ENCODE results near the gene RERE. TPM values are rescaled to one million over a fixed set of nuclear protein-coding genes. Genes with fewer than 3 reads are reported as not detected.

RERE gene
- total RNA-seq, 2 experiments from 2014 or later, result 45.8 to 57.1 TPM

DNA sequence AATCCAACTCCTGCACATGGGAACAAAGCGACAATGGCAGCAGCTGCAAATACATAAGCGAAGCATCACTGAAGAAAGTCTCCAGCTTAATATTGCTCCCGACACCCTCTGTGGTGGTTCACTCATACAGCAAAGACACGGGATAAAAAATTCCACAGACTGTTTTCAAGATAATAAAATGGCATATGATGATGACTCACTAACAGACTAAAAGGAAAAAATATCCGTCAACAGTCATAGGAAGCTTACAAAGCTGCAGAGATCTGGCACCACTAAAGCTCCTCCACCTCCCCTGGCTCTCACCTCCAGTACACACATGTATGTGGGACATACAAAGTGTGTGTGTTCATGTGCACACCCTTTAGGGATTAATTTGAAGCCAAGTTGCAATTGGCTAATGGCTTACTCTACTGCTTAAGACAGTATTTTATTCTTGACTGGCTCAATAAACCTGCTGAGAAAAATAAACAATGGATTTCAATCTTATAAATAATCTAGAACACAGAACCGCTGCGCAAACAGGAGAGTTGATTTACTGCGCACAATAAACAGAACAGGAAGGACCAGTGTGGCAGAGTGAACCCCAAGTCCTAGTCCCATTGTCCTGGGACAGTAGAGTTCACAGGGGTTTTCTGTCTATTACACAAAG is 405.1 kb downstream of the RERE start:
- Mint-ChIP-seq H3K9me3 (no peaks in the 10 kb centered on the region), H3K4me1 (ENCODE audit: low read depth) (peaks cover 53% of the 10 kb centered on the region), H3K27me3 (no peaks in the 10 kb centered on the region), H3K4me3 (no peak overlapping the region), H3K36me3 (ENCODE audit: low read depth) (peaks cover 36% of the 10 kb centered on the region), H3K27ac (no peak overlapping the region)
- DNase-seq, result no peak
- ChIA-PET CTCF (interaction anchor here (0.9 to 1.0 kb wide), 2 partner anchors 12 to 150 kb away, joined by 3 read pairs; no protein-coding TSS in a partner anchor), POLR2A (interaction anchor here (1.7 kb wide), 1 partner anchor 9 kb away, joined by 3 read pairs; no protein-coding TSS in a partner anchor)
- TF ChIP-seq, protein P1, sequence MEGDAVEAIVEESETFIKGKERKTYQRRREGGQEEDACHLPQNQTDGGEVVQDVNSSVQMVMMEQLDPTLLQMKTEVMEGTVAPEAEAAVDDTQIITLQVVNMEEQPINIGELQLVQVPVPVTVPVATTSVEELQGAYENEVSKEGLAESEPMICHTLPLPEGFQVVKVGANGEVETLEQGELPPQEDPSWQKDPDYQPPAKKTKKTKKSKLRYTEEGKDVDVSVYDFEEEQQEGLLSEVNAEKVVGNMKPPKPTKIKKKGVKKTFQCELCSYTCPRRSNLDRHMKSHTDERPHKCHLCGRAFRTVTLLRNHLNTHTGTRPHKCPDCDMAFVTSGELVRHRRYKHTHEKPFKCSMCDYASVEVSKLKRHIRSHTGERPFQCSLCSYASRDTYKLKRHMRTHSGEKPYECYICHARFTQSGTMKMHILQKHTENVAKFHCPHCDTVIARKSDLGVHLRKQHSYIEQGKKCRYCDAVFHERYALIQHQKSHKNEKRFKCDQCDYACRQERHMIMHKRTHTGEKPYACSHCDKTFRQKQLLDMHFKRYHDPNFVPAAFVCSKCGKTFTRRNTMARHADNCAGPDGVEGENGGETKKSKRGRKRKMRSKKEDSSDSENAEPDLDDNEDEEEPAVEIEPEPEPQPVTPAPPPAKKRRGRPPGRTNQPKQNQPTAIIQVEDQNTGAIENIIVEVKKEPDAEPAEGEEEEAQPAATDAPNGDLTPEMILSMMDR (IDR thresholded peaks at IDR 0.05), result no peak
- intact Hi-C loops (cut with micrococcal nuclease), result no loop called here
- no peak for ATAC-seq

DNA sequence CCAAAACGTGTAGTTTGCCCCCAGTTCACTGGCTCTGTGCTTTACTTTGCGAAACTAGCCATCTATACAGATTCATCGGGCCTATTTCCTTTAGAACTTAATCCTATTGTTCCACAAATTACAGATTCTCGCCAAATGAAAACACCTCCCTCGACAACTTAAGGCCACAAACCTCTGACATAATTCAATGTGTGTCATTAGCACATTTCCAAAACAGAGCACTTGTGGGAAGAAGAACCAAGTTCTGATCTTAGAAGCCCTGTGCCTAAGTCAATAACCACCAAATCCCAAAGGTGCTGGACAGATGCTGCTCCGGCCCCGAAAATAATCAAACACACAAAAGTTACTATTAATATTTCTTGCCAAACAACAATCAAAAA is 405.6 kb downstream of the RERE start:
- Mint-ChIP-seq H3K9me3 (no peaks in the 10 kb centered on the region), H3K36me3 (ENCODE audit: low read depth) (peaks cover 37% of the 10 kb centered on the region), H3K4me1 (ENCODE audit: low read depth) (peaks cover 52% of the 10 kb centered on the region), H3K4me3 (no peak overlapping the region), H3K27ac (no peak overlapping the region), H3K27me3 (no peaks in the 10 kb centered on the region)
- CTCF ChIA-PET, result interaction anchor here (0.9 to 1.0 kb wide), 3 partner anchors 13 to 150 kb away, joined by 3 read pairs; no protein-coding TSS in a partner anchor
- POLR2A ChIA-PET, result no interaction called here
- DNase-seq (no peak), ATAC-seq (no peak)
- TF ChIP-seq, protein P1 (IDR thresholded peaks at IDR 0.05), result no peak
- intact Hi-C loops (cut with micrococcal nuclease), result no loop called here

DNA sequence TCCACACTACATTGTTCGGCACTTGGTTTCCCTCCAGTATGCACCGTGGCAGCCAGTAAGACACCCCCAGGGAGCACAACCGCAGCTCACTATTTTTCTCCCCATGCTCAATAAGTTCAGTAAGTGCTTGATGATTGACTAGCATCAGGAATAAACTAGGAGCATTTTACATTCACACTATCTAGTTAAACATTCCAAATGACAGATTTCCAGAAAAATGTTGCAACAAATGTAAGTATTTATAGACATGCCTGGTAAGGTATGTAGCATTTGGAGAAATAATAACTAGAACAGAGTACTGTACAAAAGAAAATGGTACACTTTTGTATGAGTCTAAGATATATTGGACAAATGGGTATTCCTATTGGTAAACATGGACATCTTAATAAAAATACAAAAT is 406.6 kb downstream of the RERE start:
- intact Hi-C loops (cut with micrococcal nuclease), result no loop called here
- TF ChIP-seq, protein P1 (IDR thresholded peaks at IDR 0.05), result no peak
- ChIA-PET CTCF (interaction anchor here (0.8 to 4.8 kb wide), 4 partner anchors 10 to 19 kb away, joined by 3 to 47 read pairs (median 4); no protein-coding TSS in a partner anchor), POLR2A (interaction anchor here (1.6 kb wide), 1 partner anchor 9 kb away, joined by 6 read pairs; no protein-coding TSS in a partner anchor)
- peaks cover 49% of the 10 kb centered on the region for H3K4me1 Mint-ChIP-seq (ENCODE audit: low read depth)
- DNase-seq (no peak), ATAC-seq (no peak)
- H3K27me3 Mint-ChIP-seq, result no peaks in the 10 kb centered on the region
- H3K4me3 Mint-ChIP-seq, result no peak overlapping the region
- peaks cover 37% of the 10 kb centered on the region for H3K36me3 Mint-ChIP-seq (ENCODE audit: low read depth)
- no peaks in the 10 kb centered on the region for H3K9me3 Mint-ChIP-seq
- H3K27ac Mint-ChIP-seq, result no peak overlapping the region

DNA sequence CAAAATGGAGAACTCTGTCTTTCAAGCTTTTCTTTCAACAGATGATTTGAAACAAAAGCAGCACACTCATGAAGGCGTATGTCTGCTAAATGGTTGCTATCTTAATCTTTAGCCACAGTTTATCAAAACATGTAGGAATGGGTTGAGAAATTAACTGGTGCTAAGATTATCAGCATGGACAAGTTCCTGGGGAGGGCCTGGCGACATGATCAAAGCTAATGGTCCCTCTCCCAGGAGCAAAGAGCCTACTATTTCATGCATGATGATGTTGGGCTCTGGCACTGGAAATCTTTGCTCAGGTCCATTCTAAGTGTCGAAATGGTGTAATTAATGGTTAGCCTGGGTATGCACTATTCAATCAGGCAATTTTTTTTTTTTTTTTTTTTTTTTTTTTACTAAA is 407.8 kb downstream of the RERE start:
- TF ChIP-seq, protein P1 (IDR thresholded peaks at IDR 0.05), result no peak
- Mint-ChIP-seq H3K4me3 (no peak overlapping the region), H3K9me3 (no peaks in the 10 kb centered on the region), H3K27ac (no peak overlapping the region), H3K4me1 (ENCODE audit: low read depth) (peaks cover 52% of the 10 kb centered on the region), H3K36me3 (ENCODE audit: low read depth) (peaks cover 34% of the 10 kb centered on the region), H3K27me3 (no peaks in the 10 kb centered on the region)
- DNase-seq (no peak), ATAC-seq (no peak)
- ChIA-PET CTCF (interaction anchor here (0.7 to 4.8 kb wide), 18 partner anchors 11 to 439 kb away, joined by 3 to 47 read pairs (median 4); no protein-coding TSS in a partner anchor), POLR2A (interaction anchor here (1.0 to 3.1 kb wide), 4 partner anchors 8 to 28 kb away, joined by 3 to 14 read pairs (median 5); no protein-coding TSS in a partner anchor)
- intact Hi-C loops (cut with micrococcal nuclease), result no loop called here

DNA sequence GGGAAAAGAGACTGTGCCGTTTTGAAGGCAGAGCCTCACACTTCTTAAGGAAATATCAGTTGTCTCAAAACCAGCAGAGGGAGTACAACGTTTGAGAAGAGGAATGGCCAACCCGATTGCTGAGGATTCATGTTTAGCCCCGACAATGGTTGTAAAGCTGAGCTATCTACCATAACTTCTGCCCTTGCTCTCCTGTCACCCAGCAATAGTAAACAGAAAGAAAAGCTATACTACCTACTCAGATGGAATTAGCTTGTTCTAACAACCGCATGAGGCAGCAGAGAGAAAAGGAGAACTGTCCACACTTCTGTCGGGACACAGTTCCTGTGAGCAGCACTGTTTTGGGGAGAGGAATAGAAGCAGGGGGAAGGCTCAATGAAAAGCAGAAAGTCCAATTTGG is 408.3 kb downstream of the RERE start:
- H3K4me3 Mint-ChIP-seq, result no peak overlapping the region
- H3K27ac Mint-ChIP-seq, result peak overlapping the region; percentile 58
- POLR2A ChIA-PET, result interaction anchor here (1.2 to 3.1 kb wide), 2 partner anchors 9 to 11 kb away, joined by 3 to 14 read pairs; no protein-coding TSS in a partner anchor

More for the DNA sequence above, 408.3 kb downstream of the RERE start:
- TF ChIP-seq, protein P1 (IDR thresholded peaks at IDR 0.05), result peak; percentile 42
- intact Hi-C loops (cut with micrococcal nuclease), result no loop called here
- peaks cover 55% of the 10 kb centered on the region for H3K4me1 Mint-ChIP-seq (ENCODE audit: low read depth)
- ATAC-seq (peak; percentile 49), DNase-seq (no peak)
- H3K36me3 Mint-ChIP-seq (ENCODE audit: low read depth), result peaks cover 35% of the 10 kb centered on the region
- H3K27me3 Mint-ChIP-seq, result no peaks in the 10 kb centered on the region
- H3K9me3 Mint-ChIP-seq, result no peaks in the 10 kb centered on the region
- CTCF ChIA-PET, result interaction anchor here (0.7 to 4.8 kb wide), 19 partner anchors 11 to 440 kb away, joined by 3 to 47 read pairs (median 4); no protein-coding TSS in a partner anchor
